ENCODE measurements around the gene GRAP.

Gene GRAP

GRCh38 chr17:18975597-18975996, 71.2 kb downstream of the GRAP start:
- ATAC-seq (ENCODE audit: insufficient read depth, low read depth): no peak
- H2AFZ ChIP-seq (ENCODE audit: low read depth, low read length): no peak overlapping the region
- no peak overlapping the region for H3K27ac ChIP-seq (ENCODE audit: low read length)
- H3K27me3 ChIP-seq (ENCODE audit: insufficient read depth, low read length, poor library complexity): no peaks in the 10 kb centered on the region
- no peaks in the 10 kb centered on the region for H3K79me2 ChIP-seq (ENCODE audit: insufficient read depth, low read length)
- H4K20me1 ChIP-seq (ENCODE audit: insufficient read depth, low read length): peaks cover 11% of the 10 kb centered on the region
- no peaks in the 10 kb centered on the region for H3K9me3 ChIP-seq (ENCODE audit: insufficient read depth, low read length, severe bottlenecking)
- H3K9ac ChIP-seq (ENCODE audit: low read depth, low read length): no peak overlapping the region
- no peaks in the 10 kb centered on the region for H3K4me1 ChIP-seq (ENCODE audit: insufficient read depth, low read length)
- no peak overlapping the region for H3K4me2 ChIP-seq (ENCODE audit: insufficient read depth, low read length)
- no peaks in the 10 kb centered on the region for H3K36me3 ChIP-seq (ENCODE audit: insufficient read depth, low read length)
- H3K4me3 ChIP-seq (ENCODE audit: low read depth in 1 of 2, low read length in 2 of 2): no peak overlapping the region
- TF ChIP-seq EZH2 (IDR thresholded peaks at IDR 0.05; ENCODE audit: borderline replicate concordance, low read depth, low read length, severe bottlenecking) (no peak), CTCF (IDR thresholded peaks at IDR 0.05; ENCODE audit: borderline replicate concordance, extremely low read depth, low read length, poor library complexity, severe bottlenecking) (no peak)
- no peak for DNase-seq

GRCh38 chr17:18974407-18975149, 72.2 kb downstream of the GRAP start:
- TF ChIP-seq CTCF (IDR thresholded peaks at IDR 0.05; ENCODE audit: borderline replicate concordance, extremely low read depth, low read length, poor library complexity, severe bottlenecking): no peak
- no peak for TF ChIP-seq EZH2 (IDR thresholded peaks at IDR 0.05; ENCODE audit: borderline replicate concordance, low read depth, low read length, severe bottlenecking)
- H3K27me3 ChIP-seq (ENCODE audit: insufficient read depth, low read length, poor library complexity): no peaks in the 10 kb centered on the region
- no peak overlapping the region for H3K9ac ChIP-seq (ENCODE audit: low read depth, low read length)
- H3K4me1 ChIP-seq (ENCODE audit: insufficient read depth, low read length): no peaks in the 10 kb centered on the region
- no peak overlapping the region for H3K4me2 ChIP-seq (ENCODE audit: insufficient read depth, low read length)
- H3K9me3 ChIP-seq (ENCODE audit: insufficient read depth, low read length, severe bottlenecking): no peaks in the 10 kb centered on the region
- H3K27ac ChIP-seq (ENCODE audit: low read length): no peak overlapping the region
- H3K4me3 ChIP-seq (ENCODE audit: low read depth in 1 of 2, low read length in 2 of 2): no peak overlapping the region
- no peaks in the 10 kb centered on the region for H3K36me3 ChIP-seq (ENCODE audit: insufficient read depth, low read length)
- no peak overlapping the region for H2AFZ ChIP-seq (ENCODE audit: low read depth, low read length)
- H3K79me2 ChIP-seq (ENCODE audit: insufficient read depth, low read length): no peaks in the 10 kb centered on the region
- no peak for ATAC-seq (ENCODE audit: insufficient read depth, low read depth)
- DNase-seq: no peak
- H4K20me1 ChIP-seq (ENCODE audit: insufficient read depth, low read length): peaks cover 8% of the 10 kb centered on the region

GRCh38 chr17:18971801-18972200, 75.0 kb downstream of the GRAP start:
- Histone ChIP-seq H3K27ac (ENCODE audit: low read length) (no peak overlapping the region), H3K9me3 (ENCODE audit: insufficient read depth, low read length, severe bottlenecking) (no peaks in the 10 kb centered on the region), H3K79me2 (ENCODE audit: insufficient read depth, low read length) (no peaks in the 10 kb centered on the region), H3K4me1 (ENCODE audit: insufficient read depth, low read length) (no peaks in the 10 kb centered on the region), H3K9ac (ENCODE audit: low read depth, low read length) (no peak overlapping the region), H4K20me1 (ENCODE audit: insufficient read depth, low read length) (peaks cover 8% of the 10 kb centered on the region; the same call in 1 of the 2 replicates), H3K4me2 (ENCODE audit: insufficient read depth, low read length) (no peak overlapping the region), H3K4me3 (ENCODE audit: low read depth in 1 of 2, low read length in 2 of 2) (no peak overlapping the region), H3K36me3 (ENCODE audit: insufficient read depth, low read length) (no peaks in the 10 kb centered on the region), H3K27me3 (ENCODE audit: insufficient read depth, low read length, poor library complexity) (no peaks in the 10 kb centered on the region), H2AFZ (ENCODE audit: low read depth, low read length) (no peak overlapping the region)
- DNase-seq: no peak
- TF ChIP-seq EZH2 (IDR thresholded peaks at IDR 0.05; ENCODE audit: borderline replicate concordance, low read depth, low read length, severe bottlenecking) (no peak), CTCF (IDR thresholded peaks at IDR 0.05; ENCODE audit: borderline replicate concordance, extremely low read depth, low read length, poor library complexity, severe bottlenecking) (no peak)
- no peak for ATAC-seq (ENCODE audit: insufficient read depth, low read depth)

All from DND-41 (cell line).